ENCODE results near the gene ALDH1A2. TPM values are rescaled to one million over a fixed set of nuclear protein-coding genes. Genes with fewer than 3 reads are reported as not detected.
"Not testable (repeated sequence)": the region's sequence is repeated elsewhere in the genome, so short reads cannot be mapped to it uniquely, and the experiment has no call there.

Gene ALDH1A2
- total RNA-seq, 6 donors from 2014 or later: 3.6 to 43.3 (median 6.9) TPM

GRCh38 chr15:58003810-58004209 lies 61.7 kb downstream of the ALDH1A2 start:
- Histone ChIP-seq H3K27ac (no peak overlapping the region), H3K27me3 (no peaks in the 10 kb centered on the region), H3K36me3 (no peaks in the 10 kb centered on the region), H3K9me3 (no peaks in the 10 kb centered on the region), H3K4me1 (no peaks in the 10 kb centered on the region), H3K4me3 (no peak overlapping the region)
- no peak for ATAC-seq (ENCODE audit: low FRiP score in 2 of 2)
- TF ChIP-seq CTCF (IDR thresholded peaks at IDR 0.05) (no peak), EP300 (IDR thresholded peaks at IDR 0.05) (no peak), POLR2AphosphoS5 (IDR thresholded peaks at IDR 0.05) (no peak), POLR2A (IDR thresholded peaks at IDR 0.05) (no peak)
- no peak for DNase-seq
- WGBS, 2 donors: 90% methylated on average over 3 of the region's 3 CpGs

- no peaks in the 10 kb centered on the region for H3K9me3 ChIP-seq
- no peaks in the 10 kb centered on the region for H3K27me3 ChIP-seq
- no peak overlapping the region for H3K4me3 ChIP-seq
- TF ChIP-seq POLR2AphosphoS5 (IDR thresholded peaks at IDR 0.05) (no peak), CTCF (IDR thresholded peaks at IDR 0.05) (no peak), POLR2A (IDR thresholded peaks at IDR 0.05) (no peak)
- no peak overlapping the region for H3K27ac ChIP-seq
- 73 to 81% methylated on average over 6 of the region's 6 CpGs for WGBS, 2 donors
- no peak for DNase-seq
- no peaks in the 10 kb centered on the region for H3K36me3 ChIP-seq
- H3K4me1 ChIP-seq: no peaks in the 10 kb centered on the region
- no peak for ATAC-seq (ENCODE audit: low FRiP score in 2 of 2)
Observed at GRCh38 chr15:58002338-58003126, 63.0 kb downstream of the ALDH1A2 start.

- not testable (repeated sequence) for H3K27me3 ChIP-seq; H3K4me3 ChIP-seq; H3K27ac ChIP-seq; H3K4me1 ChIP-seq; H3K36me3 ChIP-seq; H3K9me3 ChIP-seq; DNase-seq; ATAC-seq (ENCODE audit: low FRiP score in 2 of 2)
- 78 to 86% methylated on average over 2 of the region's 2 CpGs for WGBS, 2 donors
Observed at GRCh38 chr15:57999699-58000098, 65.8 kb downstream of the ALDH1A2 start.

GRCh38 chr15:57996561-57996960 lies 69.0 kb downstream of the ALDH1A2 start:
- DNase-seq (no peak), ATAC-seq (ENCODE audit: low FRiP score in 2 of 2) (no peak)
- no peak overlapping the region for H3K27ac ChIP-seq
- H3K36me3 ChIP-seq: no peaks in the 10 kb centered on the region
- 88 to 94% methylated on average over 1 of the region's 1 CpG for WGBS, 2 donors
- H3K4me1 ChIP-seq: no peaks in the 10 kb centered on the region
- no peak overlapping the region for H3K4me3 ChIP-seq
- no peak for TF ChIP-seq EP300 (IDR thresholded peaks at IDR 0.05)
- TF ChIP-seq POLR2AphosphoS5 (IDR thresholded peaks at IDR 0.05): no peak
- no peak for TF ChIP-seq CTCF (IDR thresholded peaks at IDR 0.05)
- no peak for TF ChIP-seq POLR2A (IDR thresholded peaks at IDR 0.05)
- no peaks in the 10 kb centered on the region for H3K27me3 ChIP-seq
- H3K9me3 ChIP-seq: no peaks in the 10 kb centered on the region

- no peak for TF ChIP-seq POLR2A (IDR thresholded peaks at IDR 0.05)
- no peak for TF ChIP-seq CTCF (IDR thresholded peaks at IDR 0.05)
- no peak for TF ChIP-seq EP300 (IDR thresholded peaks at IDR 0.05)
- TF ChIP-seq POLR2AphosphoS5 (IDR thresholded peaks at IDR 0.05): no peak
- WGBS, 2 donors: 28 to 55% methylated on average over 3 of the region's 3 CpGs
- ATAC-seq (ENCODE audit: low FRiP score in 2 of 2): no peak
Observed at GRCh38 chr15:57994221-57995049, 71.1 kb downstream of the ALDH1A2 start.

More at GRCh38 chr15:57994221-57995049, 71.1 kb downstream of the ALDH1A2 start:
- DNase-seq: no peak
- no peaks in the 10 kb centered on the region for H3K27me3 ChIP-seq
- H3K4me1 ChIP-seq: no peaks in the 10 kb centered on the region
- no peak overlapping the region for H3K4me3 ChIP-seq
- no peaks in the 10 kb centered on the region for H3K36me3 ChIP-seq
- H3K27ac ChIP-seq: no peak overlapping the region
- no peaks in the 10 kb centered on the region for H3K9me3 ChIP-seq
